HPDE6-E6E7 (cell line): ENCODE results near the gene CEP72.
A peak's percentile ranks its signal among the peaks of the same experiment; 100 is the strongest.
"Not testable (repeated sequence)": the region's sequence is repeated elsewhere in the genome, so short reads cannot be mapped to it uniquely, and the experiment has no call there.

Experiments used
- DNase-seq: peaks from one replicate; pipeline ENCODE4 v3.0.0; 2011; ENCODE audit warnings: missing footprints; ENCODE audit errors: extremely low spot score

CEP72 gene

GRCh38 chr5:598564-598890, 13.6 kb upstream of the CEP72 start:
- DNase-seq = no peak

GRCh38 chr5:600886-601541, 11.1 kb upstream of the CEP72 start:
- no peak for DNase-seq

DNA sequence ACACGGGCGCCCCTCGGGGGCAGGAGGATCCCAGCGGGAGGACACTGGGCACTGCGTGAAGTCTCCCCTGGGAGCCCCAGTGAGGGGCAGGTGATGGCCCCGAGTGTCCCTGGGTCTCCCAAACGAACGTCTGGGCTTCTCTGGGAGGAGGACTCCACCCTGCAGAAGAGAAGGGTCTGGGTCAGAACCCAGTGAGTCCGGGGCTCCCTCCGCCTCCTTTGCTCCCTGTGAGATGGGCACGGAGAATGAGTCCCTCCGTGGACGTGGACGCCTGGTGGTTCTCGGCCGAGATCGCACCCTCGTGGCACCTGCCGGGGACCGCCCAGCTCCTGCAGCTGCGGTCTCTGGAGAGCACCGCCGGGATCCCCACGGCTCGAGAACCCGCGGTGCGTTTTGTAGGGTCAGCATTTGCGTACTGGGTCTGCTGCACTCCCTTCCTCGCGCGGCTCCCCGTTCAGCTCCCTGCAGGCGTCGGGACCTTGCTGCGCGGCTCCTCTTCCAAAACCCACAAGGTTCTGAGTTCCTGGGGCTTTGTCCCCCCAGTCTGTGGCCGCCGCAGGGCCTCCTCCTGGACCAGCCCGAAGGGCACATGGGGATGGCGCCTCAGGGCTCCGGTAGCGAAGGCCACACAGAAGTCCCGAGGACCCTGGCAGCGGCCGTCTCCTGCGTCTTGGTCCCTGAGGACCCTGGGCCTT, 10.2 kb upstream of the CEP72 start:
- no peak for DNase-seq

DNA sequence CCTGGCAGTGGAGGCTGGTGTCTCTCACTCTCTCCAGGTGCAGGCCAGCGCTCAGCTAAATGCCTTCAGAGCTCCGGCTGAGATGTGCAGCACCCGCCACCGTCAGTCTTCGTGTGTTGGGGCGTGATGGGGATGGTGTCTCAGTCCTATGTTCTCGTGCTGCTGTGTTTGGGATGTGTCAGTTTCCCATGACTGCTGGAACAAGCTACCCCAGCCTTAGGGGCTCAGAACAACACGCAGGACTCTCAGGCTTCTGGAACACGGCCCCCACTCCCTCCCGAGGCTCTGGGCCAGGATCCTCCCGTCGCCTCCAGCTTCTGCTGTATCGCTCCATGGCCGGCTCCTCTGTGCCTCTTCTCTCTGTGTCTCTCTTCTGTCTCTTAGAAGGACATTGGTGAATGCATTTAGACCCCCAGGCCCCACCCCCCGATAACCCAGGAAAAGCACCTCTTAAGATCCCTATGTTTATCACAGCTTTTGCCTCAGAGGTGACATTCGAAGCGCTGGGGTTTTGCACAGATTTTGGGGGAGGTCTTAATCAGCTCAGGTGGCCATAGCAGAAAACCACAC, 9.6 kb upstream of the CEP72 start:
- no peak for DNase-seq

- DNase-seq = no peak
Observed at GRCh38 chr5:603081-603998, 8.8 kb upstream of the CEP72 start.

GRCh38 chr5:604391-604831, 7.7 kb upstream of the CEP72 start:
- DNase-seq = no peak

GRCh38 chr5:605090-605489, 7.0 kb upstream of the CEP72 start:
- not testable (repeated sequence) for DNase-seq

DNA sequence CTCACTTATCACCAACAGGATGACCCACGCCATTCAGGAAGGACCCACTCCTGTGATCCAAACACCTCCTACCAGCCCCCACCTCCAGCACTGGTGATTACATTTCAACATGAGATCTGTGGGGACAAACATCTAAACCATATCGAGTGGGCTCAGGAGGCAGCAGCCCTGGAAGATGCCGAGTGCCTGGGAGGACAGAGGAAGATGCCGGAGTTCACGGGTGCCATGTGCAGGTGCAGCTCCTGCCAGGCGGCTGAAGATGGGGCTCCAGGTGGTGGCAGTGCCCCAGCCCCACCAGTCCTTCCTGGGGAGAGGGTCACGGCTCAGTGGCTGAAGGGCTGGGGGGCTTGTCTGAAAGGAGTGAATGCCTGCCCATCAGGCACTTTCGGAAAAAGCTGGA, 6.1 kb upstream of the CEP72 start:
- DNase-seq = no peak

- DNase-seq = no peak
Observed at GRCh38 chr5:606526-607399, 5.4 kb upstream of the CEP72 start.

- no peak for DNase-seq
Observed at GRCh38 chr5:607541-608428, 4.4 kb upstream of the CEP72 start.

GRCh38 chr5:608429-609370, 3.4 kb upstream of the CEP72 start:
- no peak for DNase-seq

DNA sequence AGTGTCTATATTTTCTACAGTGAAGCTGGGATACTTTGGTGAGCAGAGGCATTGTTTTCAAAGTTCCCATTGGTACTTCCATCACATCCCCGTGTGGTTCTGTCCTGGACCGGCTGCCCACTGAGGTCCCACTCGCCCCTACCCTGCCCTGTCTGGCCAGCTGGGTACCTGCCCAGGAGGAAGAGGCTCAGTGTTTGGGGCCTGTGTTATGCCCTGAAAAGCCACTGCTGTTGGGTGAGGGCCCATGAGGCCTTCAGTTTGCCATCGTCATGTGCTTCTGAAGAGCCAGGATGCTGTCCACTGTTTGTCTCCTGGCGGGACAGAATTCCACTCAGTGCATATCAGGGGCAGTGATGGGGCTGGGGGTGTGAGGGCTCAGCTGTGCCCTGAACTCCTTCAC, 2.6 kb upstream of the CEP72 start:
- DNase-seq = no peak

- no peak for DNase-seq
Observed at GRCh38 chr5:610011-610743, 2.0 kb upstream of the CEP72 start.

DNA sequence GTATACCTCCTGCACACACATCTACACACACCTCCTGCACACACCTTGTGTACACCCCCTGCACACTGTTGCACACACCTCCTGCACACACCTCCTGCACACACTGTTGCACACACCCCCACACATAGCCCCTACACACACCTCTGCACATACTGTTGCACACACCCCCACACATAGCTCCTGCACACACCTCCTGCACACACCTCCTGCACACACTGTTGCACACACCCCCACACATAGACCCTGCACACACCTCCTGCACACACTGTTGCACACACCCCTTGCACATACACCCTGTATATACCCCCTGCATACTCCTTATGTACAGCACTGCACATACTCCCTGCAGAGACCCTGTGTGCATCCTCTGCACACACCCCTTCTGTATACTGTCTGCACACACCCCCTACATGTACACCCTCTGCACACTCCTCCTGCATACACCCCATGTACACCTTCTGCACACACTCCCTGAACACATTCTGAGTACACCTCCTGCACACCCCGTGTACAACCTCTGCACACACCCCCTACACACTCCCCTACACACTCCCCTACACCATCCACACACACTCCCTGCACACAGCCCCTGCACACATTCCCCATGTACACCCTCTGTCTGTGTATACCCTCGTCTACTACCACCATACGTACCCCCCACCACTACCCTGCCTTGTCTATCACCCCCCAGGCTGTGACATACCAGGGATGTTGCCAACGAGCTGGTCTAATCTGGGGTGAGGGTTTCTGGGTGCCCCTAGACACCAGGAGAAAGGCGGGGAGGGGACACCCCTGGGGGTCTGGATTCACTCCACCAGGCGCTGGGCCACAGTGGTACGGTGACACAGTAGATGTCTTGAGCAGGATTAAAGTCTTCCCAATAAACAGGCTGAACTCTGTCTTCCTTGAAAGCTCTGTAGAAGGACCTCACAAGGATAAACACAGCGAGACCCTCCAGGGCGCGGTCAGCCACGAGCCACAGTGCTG, 1.1 kb upstream of the CEP72 start:
- no peak for DNase-seq

- DNase-seq = peak; percentile 47
Observed at GRCh38 chr5:612498-613424, 621 bp downstream of the CEP72 start.

DNA sequence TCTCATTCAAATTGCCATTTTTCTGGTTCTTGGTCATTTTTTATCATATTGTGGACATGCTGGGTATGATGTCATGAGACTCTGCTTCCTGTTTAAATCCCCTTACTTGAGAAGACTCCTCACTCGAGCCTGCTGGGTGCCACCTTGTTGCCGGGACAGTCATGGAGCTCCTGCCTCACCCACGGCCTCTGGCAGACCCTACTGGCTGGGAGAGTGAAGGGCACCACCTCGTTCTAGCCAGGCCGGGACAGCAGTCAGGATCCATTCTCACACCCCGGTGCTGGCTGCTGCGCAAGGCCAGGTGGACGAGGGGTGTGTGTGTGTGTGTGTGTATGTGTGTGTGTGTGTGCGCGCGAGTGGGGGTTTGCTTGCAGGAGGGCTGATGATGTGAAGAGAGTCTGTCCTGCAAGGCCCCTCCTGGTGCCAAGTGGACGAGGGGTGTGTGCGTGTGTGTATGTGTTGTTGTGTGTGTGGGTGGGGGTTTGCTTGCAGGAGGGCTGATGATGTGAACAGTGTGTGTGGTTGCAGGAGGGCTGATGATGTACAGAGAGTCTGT, 4.4 kb downstream of the CEP72 start:
- DNase-seq = no peak
